Muscle of back (tissue), 13 donors: ENCODE data around the gene CDX4. TPM values are rescaled to one million over a fixed set of nuclear protein-coding genes. Genes with fewer than 3 reads are reported as not detected.
"Not testable (repeated sequence)": the region's sequence is repeated elsewhere in the genome, so short reads cannot be mapped to it uniquely, and the experiment has no call there.

Source experiments
- DNase-seq, 3 donors: peaks; one replicate each; pipeline versions ENCODE4 v3.0.0 to v3.0.0-alpha.2; 2013
- long read RNA-seq, 9 donors: transcript quantifications; one replicate each; lab custom pipeline, GENCODE V29; 2026
- polyA plus RNA-seq, 10 donors: library from polyadenylated mRNA; unstranded; fragments of 120-200 nt; gene quantifications; one replicate each; pipeline ENCODE4 v1.2.1, GENCODE V29; 2013; ENCODE audit not compliant: insufficient read length in 10 of 10

Gene CDX4
- not detected for polyA plus RNA-seq
- long read RNA-seq, donor 1 = 0 reads
- long read RNA-seq, donor 2 = 0 reads
- long read RNA-seq, donor 3 = 0 reads
- long read RNA-seq, donor 4 = 0 reads
- long read RNA-seq, donor 5 = 0 reads
- long read RNA-seq, donor 6 = 0 reads
- long read RNA-seq, donor 7 = 0 reads
- long read RNA-seq, donor 8 = 0 reads
- long read RNA-seq, donor 9 = 0 reads

- no peak for DNase-seq
Observed at GRCh38 chrX:73446831-73447230, at the start of gene CDX4. TSS of gene CDX4 (plus strand) at chrX:73447053. CDS start at chrX:73447254, 201 bp downstream.

DNA sequence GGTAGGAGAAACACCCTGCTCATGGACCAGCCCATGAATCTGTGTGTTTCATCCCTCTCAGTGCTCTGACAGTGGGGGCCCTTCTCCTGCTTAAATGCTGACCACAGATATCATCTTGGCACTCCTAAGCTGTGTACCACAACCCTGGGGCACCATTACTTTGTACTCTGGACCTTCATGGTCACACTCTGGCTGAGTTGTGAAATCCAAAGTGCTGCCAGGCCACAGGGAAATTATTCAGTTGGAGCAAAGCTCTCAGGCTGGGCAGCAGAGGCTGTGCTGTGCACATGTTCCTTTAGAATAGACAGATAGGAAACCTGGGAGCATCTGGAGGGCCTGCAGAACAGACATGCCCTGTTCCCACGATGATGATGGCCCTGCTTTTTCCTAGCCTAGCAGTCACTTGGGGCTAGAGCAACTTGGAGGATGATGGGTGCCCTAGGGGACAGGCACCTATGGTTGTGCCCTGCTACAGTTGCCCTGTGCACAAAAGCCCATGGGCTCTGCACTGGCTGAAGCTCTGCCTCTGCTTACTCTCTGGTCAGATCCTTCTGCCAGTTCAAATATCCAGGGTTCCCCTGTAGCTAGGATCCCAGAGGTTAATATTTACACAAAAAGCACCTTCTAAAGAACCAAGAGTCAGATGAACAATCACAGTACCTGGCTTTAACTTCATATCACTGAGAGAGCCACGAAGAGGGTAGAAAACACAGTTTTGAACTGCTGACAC, 48.5 kb upstream of the CDX4 start:
- DNase-seq = no peak

- DNase-seq = no peak
Observed at GRCh38 chrX:73400136-73400748, 46.6 kb upstream of the CDX4 start.

- no peak for DNase-seq
Observed at GRCh38 chrX:73401591-73402266, 45.1 kb upstream of the CDX4 start.

DNA sequence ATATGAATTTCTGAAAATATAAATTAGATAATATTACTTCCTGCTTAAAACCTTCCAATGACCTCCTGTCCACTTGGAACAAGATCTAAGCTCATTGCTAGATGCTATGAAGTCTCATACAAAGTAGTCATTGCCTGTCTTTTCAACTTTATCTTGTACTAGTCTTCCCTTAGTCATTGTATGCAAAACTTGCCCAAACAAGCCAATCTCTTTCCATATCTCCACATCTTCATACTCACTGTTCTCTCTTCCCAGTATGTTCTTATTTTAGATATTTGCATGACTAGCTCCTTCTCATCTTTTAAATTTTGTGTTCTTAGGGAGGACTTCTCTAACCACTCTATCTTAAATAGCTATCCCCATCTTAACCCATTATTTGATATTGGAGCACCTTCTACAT, 33.9 kb upstream of the CDX4 start:
- no peak for DNase-seq

DNA sequence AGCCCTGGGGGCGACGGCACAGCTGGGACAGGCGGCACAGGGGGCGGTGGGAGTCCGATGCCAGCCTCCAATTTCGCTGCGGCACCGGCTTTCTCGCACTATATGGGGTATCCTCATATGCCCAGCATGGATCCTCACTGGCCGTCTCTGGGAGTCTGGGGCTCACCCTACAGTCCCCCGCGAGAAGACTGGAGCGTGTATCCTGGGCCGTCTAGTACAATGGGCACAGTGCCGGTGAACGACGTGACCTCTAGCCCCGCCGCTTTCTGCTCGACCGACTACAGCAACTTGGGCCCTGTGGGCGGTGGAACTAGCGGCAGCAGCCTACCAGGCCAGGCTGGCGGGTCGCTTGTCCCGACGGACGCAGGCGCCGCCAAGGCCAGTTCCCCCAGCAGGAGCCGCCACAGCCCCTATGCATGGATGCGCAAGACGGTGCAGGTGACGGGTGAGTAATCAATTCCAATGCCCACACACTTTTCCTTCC, 500 bp downstream of the CDX4 start:
- DNase-seq = no peak

DNA sequence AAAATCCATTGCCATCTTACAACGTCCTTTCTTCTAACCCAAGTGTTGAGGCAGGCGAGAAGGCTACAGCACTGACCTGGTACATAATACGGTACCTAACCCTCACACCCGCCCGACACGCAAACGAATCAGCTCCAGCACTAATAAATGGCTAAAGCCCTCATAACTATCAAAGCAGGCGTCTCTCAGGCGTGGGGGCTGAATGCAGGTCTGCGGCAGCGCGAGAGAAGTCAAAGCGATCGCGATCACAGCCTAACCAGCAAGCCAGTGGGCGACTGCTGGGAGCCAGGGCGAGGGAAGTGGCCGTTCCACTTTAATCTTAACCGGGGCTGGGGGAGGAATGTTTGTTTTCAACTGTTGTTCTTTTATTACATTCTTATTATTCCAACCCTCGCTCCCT, 1.5 kb downstream of the CDX4 start:
- DNase-seq = peak in 1 of 3 donors; percentile 4

DNA sequence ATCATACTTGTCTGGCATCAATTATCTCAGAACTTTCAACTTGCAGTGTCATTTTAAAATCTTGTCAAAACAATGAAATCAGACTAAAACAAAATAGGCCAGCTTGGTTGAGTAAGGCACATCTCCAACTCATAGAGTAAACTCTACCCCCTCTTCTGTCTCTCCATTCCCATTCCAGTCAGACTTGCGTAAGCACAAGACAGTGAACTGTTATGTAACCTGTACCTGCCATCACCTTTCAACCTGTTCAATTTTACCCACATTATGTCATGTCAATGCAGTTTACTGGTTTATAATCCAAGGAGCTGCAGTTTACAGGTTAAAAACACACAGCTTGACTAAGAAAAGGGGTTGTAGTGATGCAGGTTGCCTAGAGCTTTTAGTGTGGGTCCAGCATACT, 8.3 kb downstream of the CDX4 start:
- DNase-seq = no peak

DNA sequence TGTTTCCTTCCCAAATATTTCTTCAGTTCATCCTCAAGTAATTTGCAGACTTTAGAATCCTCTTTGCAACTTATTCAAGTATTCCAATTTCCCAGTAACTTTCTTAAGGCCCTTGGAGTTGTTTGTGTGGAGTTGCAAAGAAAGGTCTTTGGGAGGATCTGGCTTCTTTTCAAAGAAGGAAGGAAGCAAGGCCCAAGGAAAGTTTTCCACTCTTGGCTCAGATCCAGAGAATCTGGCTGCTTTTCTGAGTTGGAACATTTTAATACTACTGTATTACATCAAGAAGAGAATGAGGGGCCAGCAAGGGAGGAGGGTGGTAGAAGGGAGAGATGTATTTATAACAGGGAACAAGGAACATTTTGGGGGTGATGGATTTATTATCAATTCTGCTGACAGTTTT, 10.5 kb downstream of the CDX4 start:
- DNase-seq = peak; percentile 1 to 60 (median 33)

DNA sequence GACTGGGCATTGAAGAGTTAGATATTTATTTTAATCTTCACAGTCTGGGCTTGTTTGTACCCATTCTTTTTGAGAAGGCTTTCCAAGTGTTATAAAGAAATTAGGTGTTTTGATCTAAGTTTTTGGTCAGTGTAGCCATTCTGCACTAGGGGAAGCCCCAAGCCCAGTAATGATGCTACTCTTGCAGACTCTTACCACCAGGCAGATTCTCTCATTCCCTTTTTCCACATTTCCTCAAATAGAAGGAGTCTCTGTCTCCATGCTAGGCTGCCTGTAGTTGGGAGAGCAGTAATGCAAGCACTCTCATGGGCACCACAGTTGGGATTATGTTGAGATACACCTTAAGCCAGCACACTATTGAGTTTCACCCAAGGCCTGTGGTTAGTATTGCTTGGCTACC, 21.5 kb downstream of the CDX4 start:
- DNase-seq = no peak

GRCh38 chrX:73478961-73479360, 32.1 kb downstream of the CDX4 start:
- no peak for DNase-seq

DNA sequence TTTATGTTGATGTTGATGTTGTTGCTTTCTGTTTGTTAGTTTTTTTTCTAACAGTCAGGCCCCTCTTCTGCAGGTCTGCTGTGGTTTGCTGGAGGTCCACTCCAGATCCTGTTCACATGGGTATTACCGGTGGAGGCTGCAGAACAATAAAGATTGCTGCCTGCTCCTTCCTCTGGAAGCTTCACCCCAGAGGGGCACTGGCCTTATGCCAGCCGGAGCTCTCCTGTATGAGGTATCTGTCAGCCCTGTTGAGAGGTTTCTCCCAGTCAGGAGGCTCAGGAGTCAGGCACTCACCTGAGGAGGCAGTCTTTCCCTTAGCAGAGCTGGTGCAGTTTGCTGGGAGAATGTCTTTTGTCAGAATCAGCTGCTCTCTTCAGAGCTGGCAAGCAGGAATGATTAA, 34.7 kb downstream of the CDX4 start:
- no peak for DNase-seq

DNA sequence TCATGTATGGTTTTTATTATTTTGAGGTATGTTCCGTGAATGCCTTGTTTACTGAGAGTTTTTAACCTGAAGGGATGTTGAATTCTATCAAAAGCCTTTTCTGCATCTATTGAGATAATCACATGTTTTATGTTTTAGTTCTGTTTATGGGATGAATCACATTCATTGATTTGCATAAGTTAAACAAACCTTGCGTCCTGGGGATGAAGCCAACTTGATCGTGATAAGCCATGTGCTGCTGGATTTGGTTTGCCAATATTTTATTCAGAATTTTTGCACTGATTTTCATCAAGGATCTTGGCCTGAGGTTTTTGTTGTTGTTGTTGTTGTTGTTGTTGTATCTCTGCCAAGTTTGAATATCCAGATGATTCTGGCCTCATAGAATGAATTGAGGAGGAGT, 43.8 kb downstream of the CDX4 start:
- no peak for DNase-seq

DNA sequence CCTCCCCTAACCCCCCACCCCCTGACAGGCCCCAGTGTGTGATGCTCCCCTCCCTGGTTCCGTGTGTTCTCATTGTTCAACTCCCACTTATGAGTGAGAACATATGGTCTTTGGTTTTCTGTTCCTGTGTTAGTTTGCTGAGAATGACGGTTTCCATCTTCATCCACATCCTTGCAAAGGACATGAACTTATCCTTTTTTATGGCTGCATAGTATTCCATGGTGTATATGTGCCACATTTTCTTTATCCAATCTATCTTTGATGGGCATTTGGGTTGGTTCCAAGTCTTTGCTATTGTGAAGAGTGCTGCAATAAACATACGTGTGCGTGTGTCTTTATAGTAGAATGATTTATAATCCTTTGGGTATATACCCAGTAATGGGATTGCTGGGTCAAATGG, 45.3 kb downstream of the CDX4 start:
- not testable (repeated sequence) for DNase-seq

Other genes with a start within 250 kb of the CDX4 start
- 1 to 10 TPM in 7 of 10 donors, under 1 TPM in 3; 0.56 to 1.9 (median 1.3) TPM for gene NAP1L2, start 232.2 kb upstream of the CDX4 start, polyA plus RNA-seq
- gene CHIC1, start 116.1 kb downstream of the CDX4 start, polyA plus RNA-seq = 10 to 100 TPM in 3 of 10 donors, 1 to 10 TPM in 7; 7.1 to 11.0 (median 9.0) TPM